Loucy (cell line): Measurements from ENCODE around the gene MED17.

Source experiments
- EZH2phosphoT487 ChIP-seq: fragments of 200-600 bp; IDR thresholded peaks from 2 replicates; pipeline ENCODE4 v1.6.1; 2018; ENCODE audit warnings: antibody characterized with exemption, mild to moderate bottlenecking, moderate library complexity, borderline replicate concordance
- TF ChIP-seq, protein P1 (sequence below): fragments of 200-600 bp; sonication (generic); conservative IDR thresholded peaks from 2 replicates; pipeline ENCODE4 v1.5.1; 2014; ENCODE audit warnings: mild to moderate bottlenecking, antibody characterized with exemption, low read length

- TF ChIP-seq, protein P1, sequence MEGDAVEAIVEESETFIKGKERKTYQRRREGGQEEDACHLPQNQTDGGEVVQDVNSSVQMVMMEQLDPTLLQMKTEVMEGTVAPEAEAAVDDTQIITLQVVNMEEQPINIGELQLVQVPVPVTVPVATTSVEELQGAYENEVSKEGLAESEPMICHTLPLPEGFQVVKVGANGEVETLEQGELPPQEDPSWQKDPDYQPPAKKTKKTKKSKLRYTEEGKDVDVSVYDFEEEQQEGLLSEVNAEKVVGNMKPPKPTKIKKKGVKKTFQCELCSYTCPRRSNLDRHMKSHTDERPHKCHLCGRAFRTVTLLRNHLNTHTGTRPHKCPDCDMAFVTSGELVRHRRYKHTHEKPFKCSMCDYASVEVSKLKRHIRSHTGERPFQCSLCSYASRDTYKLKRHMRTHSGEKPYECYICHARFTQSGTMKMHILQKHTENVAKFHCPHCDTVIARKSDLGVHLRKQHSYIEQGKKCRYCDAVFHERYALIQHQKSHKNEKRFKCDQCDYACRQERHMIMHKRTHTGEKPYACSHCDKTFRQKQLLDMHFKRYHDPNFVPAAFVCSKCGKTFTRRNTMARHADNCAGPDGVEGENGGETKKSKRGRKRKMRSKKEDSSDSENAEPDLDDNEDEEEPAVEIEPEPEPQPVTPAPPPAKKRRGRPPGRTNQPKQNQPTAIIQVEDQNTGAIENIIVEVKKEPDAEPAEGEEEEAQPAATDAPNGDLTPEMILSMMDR, result no peak
- TF ChIP-seq EZH2phosphoT487, result no peak
Observed at GRCh38 chr11:93807980-93808379, 23.9 kb downstream of the MED17 start.
